Left kidney (tissue), 8 donors: ENCODE results near the gene ARID3B. TPM values are rescaled to one million over a fixed set of nuclear protein-coding genes. Genes with fewer than 3 reads are reported as not detected.
A peak's percentile ranks its signal among the peaks of the same experiment; 100 is the strongest.
"Not testable (repeated sequence)": the region's sequence is repeated elsewhere in the genome, so short reads cannot be mapped to it uniquely, and the experiment has no call there.

Experiments used
- DNase-seq: peaks from one replicate; pipeline ENCODE4 v3.0.0-alpha.2; 2013
- long read RNA-seq, 8 donors: transcript quantifications; one replicate each; lab custom pipeline, GENCODE V29; 2026
- polyA plus RNA-seq: library from polyadenylated mRNA; unstranded; fragments of 120-200 nt; gene quantifications from one replicate; pipeline ENCODE4 v1.2.1, GENCODE V29; 2013; ENCODE audit not compliant: insufficient read length

Gene ARID3B, protein sequence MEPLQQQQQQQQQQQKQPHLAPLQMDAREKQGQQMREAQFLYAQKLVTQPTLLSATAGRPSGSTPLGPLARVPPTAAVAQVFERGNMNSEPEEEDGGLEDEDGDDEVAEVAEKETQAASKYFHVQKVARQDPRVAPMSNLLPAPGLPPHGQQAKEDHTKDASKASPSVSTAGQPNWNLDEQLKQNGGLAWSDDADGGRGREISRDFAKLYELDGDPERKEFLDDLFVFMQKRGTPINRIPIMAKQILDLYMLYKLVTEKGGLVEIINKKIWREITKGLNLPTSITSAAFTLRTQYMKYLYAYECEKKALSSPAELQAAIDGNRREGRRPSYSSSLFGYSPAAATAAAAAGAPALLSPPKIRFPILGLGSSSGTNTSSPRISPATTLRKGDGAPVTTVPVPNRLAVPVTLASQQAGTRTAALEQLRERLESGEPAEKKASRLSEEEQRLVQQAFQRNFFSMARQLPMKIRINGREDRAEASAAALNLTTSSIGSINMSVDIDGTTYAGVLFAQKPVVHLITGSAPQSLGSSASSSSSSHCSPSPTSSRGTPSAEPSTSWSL
- 16.8 TPM for polyA plus RNA-seq
- long read RNA-seq, donor 1, full-length matches to known transcripts = 4 of 10 reads
- long read RNA-seq, donor 1, partial matches to known transcripts = 6 of 10 reads
- long read RNA-seq, donor 1, other reads (novel, unspliced or antisense) = 0 of 10 reads
- long read RNA-seq, donor 2 = 0 reads
- long read RNA-seq, donor 3, full-length matches to known transcripts = 1 of 1 reads
- long read RNA-seq, donor 3, partial matches to known transcripts = 0 of 1 reads
- long read RNA-seq, donor 3, other reads (novel, unspliced or antisense) = 0 of 1 reads
- long read RNA-seq, donor 4 = 0 reads
- long read RNA-seq, donor 5, full-length matches to known transcripts = 2 of 2 reads
- long read RNA-seq, donor 5, partial matches to known transcripts = 0 of 2 reads
- long read RNA-seq, donor 5, other reads (novel, unspliced or antisense) = 0 of 2 reads
- long read RNA-seq, donor 6 = 0 reads
- long read RNA-seq, donor 7, partial matches to known transcripts = 0 of 1 reads
- long read RNA-seq, donor 7, other reads (novel, unspliced or antisense) = 0 of 1 reads
- long read RNA-seq, donor 8, full-length matches to known transcripts = 2 of 2 reads
- long read RNA-seq, donor 8, partial matches to known transcripts = 0 of 2 reads
- long read RNA-seq, donor 8, other reads (novel, unspliced or antisense) = 0 of 2 reads

DNA sequence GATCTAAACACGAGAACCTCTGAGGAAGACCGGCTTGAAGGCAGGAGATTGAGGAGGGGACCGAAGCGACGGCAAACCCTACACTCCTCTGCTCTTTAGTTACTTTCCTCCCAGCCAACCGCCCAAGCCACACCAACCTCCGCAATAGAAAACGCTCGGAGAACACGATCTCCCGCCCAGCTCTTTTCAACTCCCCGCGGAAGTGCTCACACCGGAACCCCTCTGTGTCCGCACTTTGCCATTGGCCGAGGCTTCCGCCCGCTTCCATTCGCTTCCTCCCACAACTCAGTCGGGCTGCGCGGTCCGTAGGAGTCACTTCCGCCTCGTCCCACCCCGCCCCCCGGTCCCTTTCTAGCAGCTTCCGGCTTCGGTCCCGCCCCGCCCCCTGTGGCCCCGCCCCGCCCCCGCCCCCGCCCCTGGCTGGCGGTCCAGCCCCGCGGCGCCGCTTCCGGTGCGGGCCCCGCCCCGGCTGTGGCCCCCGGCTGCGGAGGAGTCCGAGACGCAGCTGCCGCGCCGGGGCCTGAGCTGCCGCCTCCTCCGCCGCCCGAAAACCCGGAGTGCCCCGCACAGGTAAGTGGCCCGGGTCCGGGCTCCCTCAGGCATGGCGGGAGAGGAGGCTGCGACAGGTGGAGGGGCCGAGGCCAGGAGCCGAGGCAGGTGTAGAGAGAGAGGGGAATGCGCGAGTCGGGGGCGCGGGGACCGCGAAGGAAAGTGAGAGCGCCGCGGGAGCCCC, at the start of gene ARID3B:
Gene ARID3B (plus strand): TSS at position 460 of the 733 bp plus-strand sequence. CDS start 2,717 bp downstream, outside the sequence.
- peak; percentile 95 for DNase-seq

DNA sequence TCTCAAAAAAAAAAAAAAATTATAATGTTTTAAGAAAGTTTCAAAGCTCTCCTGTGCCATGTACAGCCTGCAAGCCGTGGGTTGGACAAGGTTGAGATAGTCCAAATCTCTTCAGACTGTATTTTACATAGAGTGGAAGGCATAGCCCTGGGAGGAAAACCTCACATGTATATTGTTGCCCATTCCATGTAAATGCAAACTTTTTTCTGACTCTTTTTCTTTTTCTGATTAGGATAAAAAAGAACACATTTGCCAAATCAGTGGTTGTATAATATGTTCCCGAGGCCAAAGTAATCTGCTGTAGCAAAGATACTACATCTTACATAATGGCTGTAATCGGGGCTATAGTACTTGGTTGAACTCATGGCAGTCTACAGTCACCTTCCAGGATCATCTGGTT, 44.4 kb upstream of the ARID3B start:
- DNase-seq = no peak

DNA sequence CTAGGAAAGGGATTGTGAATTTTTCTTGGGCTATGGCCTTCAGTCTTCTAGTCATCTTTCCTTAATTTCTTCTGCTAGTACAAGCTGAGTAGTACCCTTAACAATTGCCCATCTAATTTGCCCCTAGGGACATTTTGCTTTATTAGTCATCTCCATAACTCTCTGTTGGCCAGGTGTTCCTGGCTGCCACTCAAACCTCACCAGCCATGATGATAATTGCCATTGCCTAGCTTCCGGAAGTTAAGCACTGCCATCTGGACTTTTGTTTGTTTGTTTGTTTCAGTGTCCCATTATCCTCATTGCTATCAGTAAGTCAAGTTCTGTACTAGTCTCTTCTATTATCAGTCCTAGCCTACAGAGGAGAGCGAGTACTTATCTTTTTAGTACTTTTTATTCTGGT, 43.4 kb upstream of the ARID3B start:
- DNase-seq = no peak

DNA sequence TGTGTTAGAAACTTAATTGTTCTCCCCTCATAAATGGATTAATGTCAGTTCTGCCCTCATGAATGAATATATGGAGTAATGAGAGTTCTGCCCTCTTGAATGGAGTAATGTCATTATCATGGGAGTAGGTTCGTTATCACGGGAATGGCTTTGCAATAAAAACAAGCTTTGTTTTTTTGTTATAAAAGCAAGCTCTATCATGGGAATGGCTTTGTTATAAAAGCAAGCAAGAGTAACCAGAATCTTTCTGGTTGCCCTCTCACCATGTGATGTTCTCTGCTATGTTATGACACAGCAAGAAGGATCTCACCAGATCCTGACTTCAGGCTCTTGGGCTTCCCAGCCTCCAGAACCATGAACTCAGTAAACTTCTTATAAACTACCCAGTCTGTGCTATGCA, 41.7 kb upstream of the ARID3B start:
- no peak for DNase-seq

DNA sequence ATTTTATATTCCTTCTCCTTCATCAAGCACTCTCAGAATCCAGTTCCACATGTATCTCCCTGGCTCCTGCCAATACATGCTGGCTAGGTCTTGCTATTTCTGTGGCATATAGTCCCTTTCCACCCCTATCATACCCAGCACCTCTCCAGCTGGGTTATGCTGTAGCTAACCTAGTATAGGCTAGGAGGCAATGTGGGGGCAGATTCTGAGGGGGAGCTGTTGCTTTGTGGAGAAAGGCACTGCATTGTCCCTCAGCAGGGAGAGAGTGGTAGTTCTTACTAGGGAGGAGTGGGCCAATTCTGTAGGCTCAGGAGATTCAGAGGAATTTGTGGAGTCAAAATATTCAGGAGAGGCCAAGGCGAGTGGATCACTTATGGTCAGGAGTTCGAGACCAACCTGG, 40.6 kb upstream of the ARID3B start:
- no peak for DNase-seq

DNA sequence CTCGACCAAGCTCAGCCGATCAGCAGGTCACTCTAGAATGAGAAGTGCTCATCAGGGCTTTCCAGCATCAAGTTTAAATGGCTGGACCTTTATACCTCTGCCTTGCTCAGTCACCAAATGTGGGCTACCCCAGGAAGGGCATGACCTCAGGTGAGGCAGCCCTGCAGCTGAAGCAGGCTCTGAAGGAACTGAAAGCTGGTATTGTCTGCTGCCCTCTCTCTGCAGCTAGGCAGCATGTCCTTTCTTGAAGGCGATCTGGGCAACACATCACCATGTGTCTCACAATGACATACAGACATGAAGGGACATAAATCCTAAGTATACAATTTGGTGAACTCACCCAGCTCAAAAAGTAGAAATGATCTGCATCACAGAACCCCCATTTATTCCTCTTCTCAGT, 38.7 kb upstream of the ARID3B start:
- DNase-seq = no peak

DNA sequence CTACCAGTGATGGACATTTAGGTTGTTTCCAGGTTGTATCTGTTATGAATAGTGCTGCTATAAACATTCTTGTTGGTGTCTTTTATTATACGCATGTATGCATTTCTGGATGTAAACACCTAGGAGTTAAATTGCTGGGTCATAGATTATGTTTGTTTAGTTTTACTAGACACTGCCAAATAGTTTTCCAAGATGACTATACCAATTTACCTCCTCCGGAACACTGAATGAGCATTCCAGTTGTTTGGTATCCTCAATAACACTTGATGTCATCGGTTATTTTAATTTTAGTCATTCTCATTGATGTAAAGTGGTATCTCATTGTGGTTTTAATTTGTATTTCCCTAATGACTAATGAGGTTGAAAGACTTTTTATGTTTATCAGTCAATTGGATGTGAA, 36.6 kb upstream of the ARID3B start:
- DNase-seq = no peak

DNA sequence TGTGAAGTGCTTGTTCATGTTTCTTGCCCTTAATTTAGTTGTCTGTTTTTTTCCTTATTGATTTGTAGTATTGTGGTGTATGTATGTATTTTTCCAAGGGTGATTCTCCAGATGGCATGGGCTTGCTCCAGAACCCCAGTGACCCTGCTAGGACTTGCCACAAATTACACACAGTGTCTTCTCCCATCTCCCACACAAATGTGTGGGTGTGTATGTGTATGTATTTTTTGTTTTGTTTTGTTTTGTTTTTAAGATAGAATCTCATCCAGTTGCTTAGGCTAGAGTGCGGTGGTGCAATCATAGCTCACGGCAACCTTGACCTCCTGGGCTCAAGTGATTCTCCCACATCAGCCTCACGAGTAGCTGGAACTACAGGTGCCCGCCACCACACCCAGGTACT, 36.2 kb upstream of the ARID3B start:
- DNase-seq = no peak

DNA sequence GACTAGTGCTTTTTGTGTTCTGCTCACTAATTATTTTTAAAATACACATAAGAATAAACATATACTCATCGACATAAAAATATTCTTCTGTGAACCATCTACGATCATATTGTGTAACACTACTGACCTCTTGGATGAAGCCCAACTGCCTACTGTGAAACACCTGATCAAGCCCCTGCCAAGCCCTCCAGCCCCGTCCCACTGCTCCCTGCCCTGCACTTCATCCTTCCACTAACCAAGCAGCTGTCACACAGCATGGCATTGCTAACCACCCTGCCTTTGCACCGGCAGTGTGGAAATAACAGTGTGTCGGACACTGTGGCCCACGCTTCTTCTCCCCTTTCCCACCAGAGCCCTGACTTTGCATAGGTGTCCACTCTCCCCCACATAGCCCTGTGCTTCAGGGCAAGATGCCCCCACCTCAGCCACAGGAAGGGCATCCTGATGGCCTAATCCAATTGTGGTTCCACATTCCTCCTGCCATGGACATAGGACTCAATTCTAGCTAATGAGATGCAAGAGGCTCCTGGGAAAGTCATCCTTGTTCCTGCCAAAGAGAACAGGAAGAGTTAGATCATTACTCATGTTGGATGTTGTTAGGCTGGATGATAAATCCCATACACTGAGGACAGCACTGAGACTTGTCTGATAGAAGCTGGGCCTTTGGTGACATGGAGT, 35.0 kb upstream of the ARID3B start:
- DNase-seq = no peak

DNA sequence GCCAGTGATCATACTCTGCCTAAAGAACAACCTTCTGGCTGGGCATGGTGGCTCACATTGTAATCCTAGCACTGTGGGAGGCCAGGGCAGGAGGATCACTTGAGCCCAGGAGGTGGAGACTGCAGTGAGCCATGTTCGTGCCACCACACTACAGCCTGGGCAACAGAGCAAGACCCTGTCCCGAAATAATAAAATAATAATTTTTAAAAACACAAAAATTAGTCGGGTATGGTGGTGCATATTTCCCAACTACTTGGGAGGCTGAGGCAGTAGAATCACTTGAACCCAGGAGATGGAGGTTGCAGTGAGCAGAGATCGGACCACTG, 34.5 kb upstream of the ARID3B start:
- DNase-seq = no peak

DNA sequence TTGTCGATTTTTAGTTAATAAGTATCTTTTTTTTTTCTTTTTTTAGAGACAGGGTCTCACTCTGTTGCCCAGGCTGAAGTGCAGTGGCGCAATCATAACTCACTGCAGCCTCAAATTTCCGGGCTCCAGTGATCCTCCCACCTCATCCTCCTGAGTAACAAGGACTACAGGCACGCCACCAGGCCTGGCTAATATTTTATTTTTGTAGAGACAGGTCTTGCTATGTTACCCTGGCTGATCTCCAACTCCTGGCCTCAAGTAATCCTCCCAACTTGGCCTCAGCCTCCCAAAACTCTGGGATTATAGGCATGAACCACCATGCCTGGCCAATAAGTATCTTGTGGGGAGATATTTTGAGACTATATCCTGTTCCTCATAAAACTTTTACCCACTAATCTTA, 29.4 kb upstream of the ARID3B start:
- no peak for DNase-seq

DNA sequence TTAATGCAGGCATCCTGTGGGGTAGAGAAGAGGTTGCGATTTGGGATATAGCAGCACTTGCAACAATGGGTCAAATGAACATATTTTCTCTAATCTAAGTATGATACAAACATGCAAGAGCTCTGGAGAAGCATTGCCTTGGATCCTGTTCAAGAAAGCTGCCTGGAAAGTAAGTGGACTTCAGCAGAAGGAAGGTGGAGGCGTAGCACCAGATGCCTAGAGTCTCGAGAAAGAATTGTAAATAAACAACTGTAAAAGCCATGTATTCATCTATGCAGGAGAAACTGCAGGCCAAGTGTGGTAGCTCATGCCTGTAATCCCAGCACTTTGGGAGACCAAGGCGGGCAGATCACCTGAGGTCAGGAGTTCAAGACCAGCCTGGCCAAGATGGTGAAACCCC, 27.0 kb upstream of the ARID3B start:
- not testable (repeated sequence) for DNase-seq

DNA sequence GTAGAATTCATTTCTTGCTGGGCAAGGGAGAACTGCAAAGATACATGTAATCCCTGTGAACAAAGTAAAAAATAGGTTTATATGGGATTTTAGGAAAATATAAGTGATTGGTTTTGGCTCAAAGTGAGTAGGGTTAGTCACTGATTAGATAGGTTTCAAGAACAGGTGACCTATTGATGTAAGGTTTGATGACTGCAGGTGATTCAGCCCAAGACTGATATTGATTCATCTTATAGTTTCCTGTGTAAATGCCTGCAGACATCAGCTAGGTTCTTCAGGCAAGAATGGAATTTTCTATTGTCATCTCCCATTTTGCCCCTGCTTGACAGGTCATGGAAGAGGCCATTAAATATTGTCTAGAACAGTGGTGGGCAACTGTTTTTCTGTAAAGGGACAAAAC, 23.9 kb upstream of the ARID3B start:
- no peak for DNase-seq

DNA sequence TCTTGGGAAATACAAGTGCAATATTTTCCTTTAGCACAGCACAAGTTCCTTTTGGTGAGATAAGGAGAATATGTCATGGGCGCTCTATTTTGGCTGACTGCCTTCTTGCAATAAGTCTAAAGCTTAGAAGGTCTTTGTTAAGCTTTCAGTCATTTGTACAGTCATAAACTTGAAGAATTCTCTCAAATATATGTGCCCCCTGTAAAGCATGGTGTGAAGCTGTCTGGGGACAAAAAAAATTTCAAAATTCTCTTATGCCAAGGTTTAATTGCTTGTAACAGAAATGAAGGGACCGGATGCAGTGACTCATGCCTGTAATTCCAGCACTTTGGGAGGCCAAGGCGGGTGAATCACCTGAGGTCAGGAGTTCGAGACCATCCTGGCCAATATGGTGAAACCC, 21.7 kb upstream of the ARID3B start:
- DNase-seq = no peak

DNA sequence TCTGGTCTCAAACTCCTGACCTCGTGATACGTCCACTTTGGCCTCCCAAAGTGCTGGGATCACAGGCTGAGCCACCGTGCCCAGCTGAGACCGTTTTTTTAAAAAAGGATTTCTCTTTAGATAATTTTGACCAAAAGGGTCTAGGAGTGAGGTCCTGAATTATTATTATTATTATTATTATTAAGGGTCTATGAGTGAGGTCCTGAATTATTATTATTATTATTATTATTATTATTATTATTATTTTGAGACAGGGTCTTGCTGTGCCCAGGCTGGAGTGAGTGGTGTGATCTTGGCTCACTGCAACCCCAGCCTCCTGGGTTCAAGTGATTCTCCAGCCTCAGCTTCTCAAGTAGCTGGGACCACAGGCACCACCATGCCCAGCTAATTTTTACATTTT, 20.6 kb upstream of the ARID3B start:
- no peak for DNase-seq

DNA sequence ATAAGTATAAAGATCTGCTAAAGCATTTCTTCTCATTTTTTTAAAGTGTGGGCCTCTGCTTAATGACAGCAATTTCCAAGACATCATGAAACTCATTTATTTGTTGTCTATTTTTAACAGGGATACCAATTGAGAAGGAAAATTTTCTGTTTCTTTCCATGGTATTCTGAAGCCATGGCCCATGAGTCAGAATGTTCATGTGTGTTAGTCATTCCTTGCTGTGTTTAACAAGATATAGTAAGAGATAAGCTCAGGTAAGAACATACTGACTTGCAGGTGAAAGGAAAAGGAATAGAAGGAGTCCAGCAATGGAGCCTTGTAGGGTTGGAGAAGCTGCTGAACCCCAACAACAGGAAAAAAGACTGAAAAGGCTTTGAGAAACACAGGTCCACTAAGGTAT, 17.0 kb upstream of the ARID3B start:
- no peak for DNase-seq

DNA sequence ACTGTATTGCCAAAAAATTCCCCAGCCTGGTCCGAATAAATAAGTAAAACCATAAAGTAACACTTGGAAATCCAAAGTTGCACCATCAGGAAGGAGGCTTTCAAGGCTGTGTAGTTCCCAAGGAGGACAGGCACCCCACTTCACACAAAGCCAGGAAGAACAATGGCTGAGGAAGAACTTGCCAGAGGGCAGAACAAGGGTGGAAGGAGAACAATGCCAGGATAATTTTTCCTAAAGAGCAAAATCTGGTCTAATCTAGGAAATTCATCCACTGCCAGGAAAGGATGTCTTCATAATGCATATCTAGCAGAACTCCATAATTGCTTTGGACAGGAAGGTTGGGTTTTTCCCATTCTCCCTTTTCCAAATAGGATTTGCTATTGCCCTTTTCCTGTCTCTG, 15.7 kb upstream of the ARID3B start:
- DNase-seq = no peak

DNA sequence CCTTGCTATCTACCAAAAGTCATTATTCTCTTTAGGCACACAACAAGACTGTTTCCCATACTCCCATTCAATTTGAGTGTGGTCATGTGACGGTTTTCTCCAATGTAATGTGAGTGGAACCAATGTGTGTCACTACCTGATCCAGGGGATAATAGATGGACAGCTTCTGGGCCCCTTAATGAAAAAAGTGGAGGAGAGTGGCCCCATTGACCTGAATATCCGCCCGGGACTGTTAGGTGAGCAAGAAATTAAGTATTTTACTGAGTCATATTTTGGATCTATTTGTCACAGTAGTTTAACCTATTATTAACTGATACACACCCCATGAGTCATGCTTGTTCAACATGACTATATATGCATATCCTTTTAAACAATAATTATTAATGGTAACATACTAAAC, 15.1 kb upstream of the ARID3B start:
- DNase-seq = no peak

DNA sequence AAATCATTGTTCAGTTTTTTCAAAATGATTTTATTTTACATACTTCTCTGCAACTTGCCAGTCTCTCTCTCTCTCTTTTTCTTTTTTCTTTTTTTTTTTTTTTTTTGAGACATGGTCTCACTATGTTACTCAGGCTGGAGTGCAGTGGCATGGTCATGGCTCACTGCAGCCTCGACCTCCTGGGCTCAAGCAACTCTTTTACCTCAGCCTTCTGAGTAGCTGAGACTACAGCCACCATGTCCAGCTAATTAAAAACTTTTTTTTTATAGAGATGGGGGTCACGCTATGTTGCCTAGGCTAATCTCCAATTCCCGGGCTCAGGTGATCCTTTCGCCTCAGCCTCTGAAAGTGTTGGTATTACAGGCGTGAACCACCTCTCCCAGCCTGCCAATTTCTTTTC, 12.1 kb upstream of the ARID3B start:
- DNase-seq = no peak

DNA sequence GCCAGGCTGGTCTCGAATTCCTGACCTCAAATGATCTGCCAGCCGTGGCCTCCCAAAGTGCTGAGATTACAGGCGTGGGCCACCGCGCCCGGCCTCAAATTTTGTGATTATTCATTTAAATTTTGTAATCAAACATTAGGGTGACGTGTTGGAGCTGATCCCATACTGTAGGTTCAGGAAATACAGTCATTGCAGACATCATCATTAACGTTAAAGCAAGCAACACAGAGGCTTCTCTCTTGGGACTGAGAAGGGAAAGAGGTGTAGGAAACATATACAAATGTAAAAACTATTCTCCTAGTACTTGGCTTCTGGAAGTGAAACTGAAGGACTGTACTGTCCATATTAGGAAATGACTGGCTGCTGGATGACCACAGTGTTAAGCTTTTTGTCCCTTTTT, 11.1 kb upstream of the ARID3B start:
- DNase-seq = no peak

DNA sequence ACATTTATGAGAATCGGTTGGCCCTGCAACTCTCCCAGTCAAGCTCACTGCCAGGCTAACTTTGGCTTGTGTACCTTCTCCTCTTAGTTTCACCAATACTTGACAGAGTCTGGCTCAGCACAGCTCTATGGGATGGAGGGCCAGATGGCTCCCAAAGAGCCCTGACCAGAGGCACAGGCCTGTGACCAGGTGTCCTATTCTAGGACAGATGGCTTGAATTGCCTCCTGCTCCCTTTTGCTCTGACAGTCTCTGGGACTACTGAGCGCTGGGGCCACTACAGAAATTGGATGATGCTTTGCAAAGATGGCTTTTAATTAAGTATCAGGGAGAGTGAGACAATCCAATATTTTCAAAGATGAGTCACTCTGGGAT, 10.3 kb upstream of the ARID3B start:
- no peak for DNase-seq
